Activated CD8-positive, alpha-beta T cell treated with anti-CD3 and anti-CD28 coated beads for 36 hours (primary cell): ENCODE data around the gene MYOZ2. TPM values are rescaled to one million over a fixed set of nuclear protein-coding genes. Genes with fewer than 3 reads are reported as not detected.

Experiments
- ATAC-seq: fragments of 200-7000 bp; cut with Tn5 transposase; one replicate; pipeline ENCODE4 v1.10.0; 2021; ENCODE audit warnings: mild to moderate bottlenecking, moderate library complexity
- CTCF ChIA-PET: fragments of 350-600 bp; sonication (Branson Sonifier 250); formaldehyde crosslinking; loops from one replicate; lab custom pipeline; 2021; ENCODE audit warnings: antibody characterized with exemption; lab: Charles Lee
- POLR2A ChIA-PET: fragments of 350-600 bp; sonication (Branson Sonifier 250); formaldehyde crosslinking; loops from one replicate; lab custom pipeline; 2021; ENCODE audit warnings: antibody characterized with exemption; lab: Charles Lee
- DNase-seq: peaks from one replicate; pipeline ENCODE4 v3.0.0-alpha.2; 2020
- H3K27ac Mint-ChIP-seq: one replicate; pipeline ENCODE4 v1.8.0; 2021; ENCODE audit warnings: mild to moderate bottlenecking, mixed read lengths
- H3K27me3 Mint-ChIP-seq: one replicate; pipeline ENCODE4 v1.8.0; 2021; ENCODE audit warnings: mixed read lengths
- H3K36me3 Mint-ChIP-seq: one replicate; pipeline ENCODE4 v1.8.0; 2021; ENCODE audit warnings: low read depth, mixed read lengths
- H3K4me1 Mint-ChIP-seq: one replicate; pipeline ENCODE4 v1.8.0; 2021; ENCODE audit warnings: low read depth, mixed read lengths
- H3K4me3 Mint-ChIP-seq: one replicate; pipeline ENCODE4 v1.8.0; 2021; ENCODE audit warnings: mild to moderate bottlenecking, moderate library complexity, mixed read lengths
- H3K9me3 Mint-ChIP-seq: one replicate; pipeline ENCODE4 v1.8.0; 2021; ENCODE audit warnings: mixed read lengths
- intact Hi-C: fragments of 100-400 bp; cut with micrococcal nuclease; formaldehyde crosslinking; loops from one replicate; pipeline ENCODE4 v1.10.0; 2022
- total RNA-seq, 2 experiments: library from RNA; stranded (reverse); gene quantifications; one replicate each; pipeline ENCODE4 v1.2.3, GENCODE V29; 2021
- TF ChIP-seq, protein P1 (sequence below): fragments of 200-600 bp; IDR thresholded peaks from one replicate; pipeline ENCODE4 v1.8.0; 2022; ENCODE audit warnings: antibody characterized with exemption, mild to moderate bottlenecking

MYOZ2 gene
- total RNA-seq, 2 experiments from 2014 or later = not detected

DNA sequence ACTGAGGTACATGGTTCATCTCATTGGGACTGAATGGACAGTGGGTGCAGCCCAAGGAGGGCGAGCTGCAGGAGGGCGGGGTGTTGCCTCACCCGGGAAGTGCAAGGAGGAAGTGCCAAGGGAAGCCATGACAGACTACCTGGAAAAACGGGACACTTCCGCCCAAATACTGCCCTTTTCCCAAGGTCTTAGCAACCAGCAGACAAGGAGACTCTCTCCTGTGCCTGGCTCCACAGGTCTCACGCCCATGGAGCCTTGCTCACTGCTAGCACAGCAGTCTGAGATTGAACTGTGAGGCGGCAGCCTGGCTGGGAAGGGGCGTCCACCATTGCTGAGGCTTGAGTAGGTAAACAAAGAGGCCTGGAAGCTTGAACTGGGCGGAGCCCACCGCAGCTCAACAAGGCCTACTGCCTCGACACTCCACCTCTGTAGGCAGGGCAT lies 62.2 kb downstream of the MYOZ2 start:
- ChIA-PET CTCF (interaction anchor here (1.6 kb wide), 1 partner anchor 58 kb away, joined by 4 read pairs; no protein-coding TSS in a partner anchor), POLR2A (no interaction called here)
- intact Hi-C loops = no loop called here
- Mint-ChIP-seq H3K4me1 (peaks cover 19% of the 10 kb centered on the region), H3K4me3 (no peak overlapping the region), H3K27ac (no peak overlapping the region), H3K36me3 (peaks cover 10% of the 10 kb centered on the region), H3K9me3 (peaks cover 3% of the 10 kb centered on the region), H3K27me3 (no peaks in the 10 kb centered on the region)
- ATAC-seq = no peak
- TF ChIP-seq, protein P1, sequence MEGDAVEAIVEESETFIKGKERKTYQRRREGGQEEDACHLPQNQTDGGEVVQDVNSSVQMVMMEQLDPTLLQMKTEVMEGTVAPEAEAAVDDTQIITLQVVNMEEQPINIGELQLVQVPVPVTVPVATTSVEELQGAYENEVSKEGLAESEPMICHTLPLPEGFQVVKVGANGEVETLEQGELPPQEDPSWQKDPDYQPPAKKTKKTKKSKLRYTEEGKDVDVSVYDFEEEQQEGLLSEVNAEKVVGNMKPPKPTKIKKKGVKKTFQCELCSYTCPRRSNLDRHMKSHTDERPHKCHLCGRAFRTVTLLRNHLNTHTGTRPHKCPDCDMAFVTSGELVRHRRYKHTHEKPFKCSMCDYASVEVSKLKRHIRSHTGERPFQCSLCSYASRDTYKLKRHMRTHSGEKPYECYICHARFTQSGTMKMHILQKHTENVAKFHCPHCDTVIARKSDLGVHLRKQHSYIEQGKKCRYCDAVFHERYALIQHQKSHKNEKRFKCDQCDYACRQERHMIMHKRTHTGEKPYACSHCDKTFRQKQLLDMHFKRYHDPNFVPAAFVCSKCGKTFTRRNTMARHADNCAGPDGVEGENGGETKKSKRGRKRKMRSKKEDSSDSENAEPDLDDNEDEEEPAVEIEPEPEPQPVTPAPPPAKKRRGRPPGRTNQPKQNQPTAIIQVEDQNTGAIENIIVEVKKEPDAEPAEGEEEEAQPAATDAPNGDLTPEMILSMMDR = no peak
- no peak for DNase-seq

DNA sequence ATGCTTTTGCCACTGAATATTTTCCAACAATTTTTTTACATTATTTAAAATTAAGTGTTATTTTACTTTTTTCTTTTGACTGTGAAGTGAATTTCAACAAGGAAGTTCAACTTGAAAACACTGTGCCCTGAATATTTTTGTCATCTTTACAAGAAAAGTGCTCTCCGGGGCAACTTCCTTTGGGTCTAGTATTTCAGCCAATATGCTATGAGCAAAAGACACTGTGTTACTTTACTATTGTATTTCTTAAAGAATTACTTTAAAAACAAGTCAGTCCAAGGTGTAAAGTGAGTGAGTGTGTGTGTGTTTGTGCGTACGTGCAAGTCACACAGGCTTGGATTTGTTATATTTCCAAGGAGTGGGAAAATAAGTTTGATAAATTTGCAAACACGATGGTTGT lies 69.3 kb downstream of the MYOZ2 start:
- DNase-seq (no peak), ATAC-seq (no peak)
- Mint-ChIP-seq H3K27me3 (no peaks in the 10 kb centered on the region), H3K27ac (peak overlapping the region; percentile 81), H3K4me1 (peaks cover 44% of the 10 kb centered on the region), H3K9me3 (peaks cover 5% of the 10 kb centered on the region), H3K4me3 (peak overlapping the region; percentile 50), H3K36me3 (peaks cover 9% of the 10 kb centered on the region)
- intact Hi-C loops = no loop called here
- TF ChIP-seq, protein P1 = no peak
- ChIA-PET CTCF (no interaction called here), POLR2A (no interaction called here)

DNA sequence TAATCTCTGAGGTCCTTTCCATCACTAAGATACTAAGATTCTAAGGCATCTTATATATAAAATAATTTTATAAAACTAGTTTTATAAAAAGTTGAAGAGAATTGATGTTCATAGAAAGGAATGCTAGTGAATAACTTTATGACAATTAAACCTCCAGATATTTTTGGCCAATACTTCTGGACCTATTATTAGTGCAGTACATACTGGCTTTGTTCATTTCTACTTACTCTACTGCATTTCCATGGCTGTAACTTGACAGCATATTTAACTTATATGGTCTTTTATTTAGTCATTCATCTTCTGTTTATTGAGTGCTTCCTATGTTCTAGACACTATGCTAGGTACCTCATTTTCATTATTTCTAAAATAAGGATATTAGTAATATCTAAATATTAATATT lies 70.1 kb downstream of the MYOZ2 start:
- Mint-ChIP-seq H3K4me1 (peaks cover 48% of the 10 kb centered on the region), H3K27ac (peak overlapping the region; percentile 41), H3K36me3 (peaks cover 9% of the 10 kb centered on the region), H3K9me3 (peaks cover 5% of the 10 kb centered on the region), H3K4me3 (no peak overlapping the region), H3K27me3 (no peaks in the 10 kb centered on the region)
- intact Hi-C loops = no loop called here
- ATAC-seq (no peak), DNase-seq (no peak)
- TF ChIP-seq, protein P1 = no peak
- ChIA-PET POLR2A (no interaction called here), CTCF (no interaction called here)

DNA sequence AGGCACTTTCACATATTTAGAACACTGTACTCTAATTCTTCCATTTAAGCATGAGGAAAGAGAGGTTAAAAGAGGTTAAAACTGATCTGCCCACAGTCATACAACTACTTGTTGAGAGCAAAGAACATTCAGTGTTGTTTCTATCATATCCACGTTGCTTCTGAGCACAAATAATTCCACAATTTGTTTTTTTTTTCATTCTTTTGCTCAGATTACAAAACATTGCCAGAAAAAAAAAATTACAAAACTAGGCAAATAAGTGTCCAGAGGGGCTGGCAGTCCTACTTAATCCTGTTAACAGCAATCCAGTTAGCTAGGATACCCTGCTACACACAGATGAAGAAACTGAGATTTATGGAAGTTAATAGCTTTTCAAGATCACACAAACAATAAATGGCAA lies 70.5 kb downstream of the MYOZ2 start:
- TF ChIP-seq, protein P1 = no peak
- Mint-ChIP-seq H3K36me3 (peaks cover 9% of the 10 kb centered on the region), H3K4me1 (peaks cover 53% of the 10 kb centered on the region), H3K27me3 (no peaks in the 10 kb centered on the region), H3K4me3 (no peak overlapping the region), H3K9me3 (peaks cover 5% of the 10 kb centered on the region), H3K27ac (peak overlapping the region; percentile 67)
- no peak for DNase-seq
- ChIA-PET POLR2A (no interaction called here), CTCF (interaction anchor here (0.6 to 1.5 kb wide), 2 partner anchors 16 to 26 kb away, joined by 3 read pairs; no protein-coding TSS in a partner anchor)
- intact Hi-C loops = no loop called here
- no peak for ATAC-seq

DNA sequence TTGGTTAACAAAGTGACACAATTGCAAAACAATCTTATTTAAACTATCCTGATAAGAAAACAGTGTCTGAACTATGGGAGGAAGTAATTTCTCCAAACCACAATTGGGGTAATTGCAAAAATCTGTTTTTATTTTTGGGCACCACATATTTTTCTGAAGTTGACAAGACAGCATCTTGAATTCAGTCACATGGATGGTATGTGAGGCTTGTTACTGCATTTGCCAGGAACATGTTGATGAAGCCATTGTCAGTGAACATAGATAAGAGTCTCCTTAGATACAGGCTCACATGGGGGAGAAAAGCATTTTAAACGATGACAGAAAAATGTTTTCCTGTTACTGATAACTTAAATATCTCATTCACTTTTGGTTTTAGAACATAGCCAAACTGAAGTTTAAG lies 71.4 kb downstream of the MYOZ2 start:
- peaks cover 58% of the 10 kb centered on the region for H3K4me1 Mint-ChIP-seq
- TF ChIP-seq, protein P1 = no peak
- H3K27ac Mint-ChIP-seq = peak overlapping the region; percentile 72
- intact Hi-C loops = no loop called here
- H3K27me3 Mint-ChIP-seq = no peaks in the 10 kb centered on the region
- peaks cover 9% of the 10 kb centered on the region for H3K36me3 Mint-ChIP-seq
- ChIA-PET CTCF (interaction anchor here (1.5 to 1.9 kb wide), 2 partner anchors 25 to 31 kb away, joined by 3 to 10 read pairs; no protein-coding TSS in a partner anchor), POLR2A (no interaction called here)
- ATAC-seq (no peak), DNase-seq (no peak)
- peaks cover 5% of the 10 kb centered on the region for H3K9me3 Mint-ChIP-seq
- H3K4me3 Mint-ChIP-seq = no peak overlapping the region
